Retina (tissue), 1 donor: Measurements from ENCODE around the gene NEURL1B.

Source experiments
- DNase-seq: peaks from one replicate; pipeline ENCODE4 v3.0.0-alpha.2; 2016

NEURL1B gene

DNA sequence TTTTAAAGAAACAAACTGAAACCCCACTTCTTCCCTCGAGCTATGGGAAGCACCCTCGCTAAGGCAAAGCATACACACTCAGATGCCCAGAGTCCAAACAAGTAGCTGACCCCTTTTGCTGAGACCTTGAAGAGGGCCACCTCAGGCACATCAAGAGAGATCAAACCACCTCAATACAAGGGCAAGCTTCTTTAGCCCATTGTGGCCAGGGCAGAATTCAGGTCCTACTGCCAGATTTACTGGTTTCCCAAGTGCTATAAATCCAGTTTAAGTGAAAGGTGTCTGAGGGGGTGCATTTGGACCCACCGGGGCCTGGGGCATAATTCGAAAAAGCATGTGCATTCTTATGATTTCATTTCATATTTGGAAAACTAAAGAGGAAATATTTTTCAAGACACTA, 40.4 kb downstream of the NEURL1B start:
- DNase-seq, result no peak

DNA sequence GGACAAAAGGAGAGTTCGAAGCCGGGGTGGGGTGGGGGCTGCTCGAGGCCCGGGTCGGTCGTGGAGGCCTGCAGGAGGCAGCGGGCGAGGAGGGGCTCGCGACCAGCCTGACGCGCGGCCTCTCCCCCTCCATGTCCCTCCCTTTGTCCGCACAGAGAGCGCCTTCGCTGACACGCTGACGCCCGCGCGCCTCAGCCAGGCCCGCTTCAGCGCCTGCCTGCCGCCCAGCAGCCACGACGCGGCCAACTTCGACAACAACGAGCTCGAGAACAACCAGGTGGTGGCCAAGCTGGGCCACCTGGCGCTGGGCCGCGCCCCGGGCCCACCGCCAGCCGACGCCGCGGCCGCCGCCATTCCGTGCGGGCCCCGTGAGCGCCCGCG, 42.2 kb downstream of the NEURL1B start:
- peak; percentile 64 for DNase-seq

DNA sequence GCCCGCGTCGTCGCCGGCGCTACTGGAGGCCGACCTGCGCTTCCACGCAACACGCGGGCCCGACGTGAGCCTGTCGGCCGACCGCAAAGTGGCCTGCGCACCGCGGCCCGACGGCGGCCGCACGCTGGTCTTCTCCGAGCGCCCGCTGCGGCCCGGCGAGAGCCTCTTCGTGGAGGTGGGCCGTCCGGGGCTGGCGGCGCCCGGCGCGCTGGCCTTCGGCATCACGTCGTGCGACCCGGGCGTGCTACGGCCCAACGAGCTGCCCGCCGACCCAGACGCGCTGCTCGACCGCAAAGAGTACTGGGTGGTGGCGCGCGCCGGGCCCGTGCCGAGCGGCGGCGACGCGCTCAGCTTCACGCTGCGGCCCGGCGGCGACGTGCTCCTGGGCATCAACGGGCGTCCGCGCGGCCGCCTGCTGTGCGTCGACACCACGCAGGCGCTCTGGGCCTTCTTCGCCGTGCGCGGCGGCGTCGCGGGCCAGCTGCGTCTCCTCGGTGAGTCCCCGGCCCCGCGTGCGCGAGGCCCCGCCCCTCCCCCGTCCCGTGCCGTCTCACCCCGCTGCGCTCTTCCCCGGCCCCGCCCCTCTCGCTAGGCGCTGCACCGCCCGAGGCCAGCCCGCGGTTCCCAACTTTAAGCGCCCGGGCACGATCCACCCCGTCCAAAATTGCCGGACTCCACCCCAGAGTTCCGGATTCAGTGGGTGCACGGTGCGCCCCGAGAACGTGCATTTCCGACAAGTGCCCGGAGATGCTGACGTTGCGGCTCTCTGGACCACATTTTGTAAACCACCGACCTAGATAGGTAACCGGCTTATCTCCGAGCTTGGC, 42.8 kb downstream of the NEURL1B start:
- DNase-seq, result peak; percentile 68

DNA sequence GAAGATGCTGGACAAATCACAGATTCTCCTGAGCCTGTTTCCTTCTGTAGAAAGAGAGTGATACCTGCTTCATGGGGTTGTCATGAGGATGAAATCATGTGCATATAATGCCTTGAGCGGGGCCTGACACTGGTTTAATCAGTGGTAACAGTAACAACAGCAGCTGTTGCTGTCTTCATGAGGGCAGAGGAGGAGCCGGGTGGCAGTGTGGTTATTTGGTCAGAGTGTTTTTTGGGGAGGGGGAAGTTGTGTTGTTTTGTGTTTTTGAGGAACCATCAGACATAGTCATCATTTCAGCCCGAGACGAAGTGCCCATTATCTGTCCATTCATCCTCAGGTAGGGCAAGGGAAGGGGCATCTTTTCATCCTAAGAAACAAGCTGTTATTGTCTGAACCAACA, 44.0 kb downstream of the NEURL1B start:
- no peak for DNase-seq

DNA sequence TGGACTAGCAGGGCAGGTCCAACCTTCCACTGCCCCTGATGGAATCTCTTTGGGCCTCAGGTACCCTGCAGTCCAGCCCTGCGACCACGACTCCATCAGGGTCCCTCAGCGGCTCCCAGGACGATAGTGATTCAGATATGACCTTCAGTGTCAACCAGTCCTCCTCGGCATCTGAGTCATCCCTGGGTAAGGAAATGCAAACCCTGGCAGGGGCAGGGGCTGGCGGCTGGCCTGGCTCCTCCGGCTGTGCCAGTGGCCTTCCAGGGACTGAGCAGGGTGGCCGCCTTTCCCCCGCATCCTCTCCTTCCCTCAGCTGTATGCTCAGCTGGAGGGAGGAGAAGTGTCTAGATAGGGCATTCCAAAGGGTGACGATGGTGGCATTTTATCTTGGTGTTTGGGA, 45.0 kb downstream of the NEURL1B start:
- no peak for DNase-seq

DNA sequence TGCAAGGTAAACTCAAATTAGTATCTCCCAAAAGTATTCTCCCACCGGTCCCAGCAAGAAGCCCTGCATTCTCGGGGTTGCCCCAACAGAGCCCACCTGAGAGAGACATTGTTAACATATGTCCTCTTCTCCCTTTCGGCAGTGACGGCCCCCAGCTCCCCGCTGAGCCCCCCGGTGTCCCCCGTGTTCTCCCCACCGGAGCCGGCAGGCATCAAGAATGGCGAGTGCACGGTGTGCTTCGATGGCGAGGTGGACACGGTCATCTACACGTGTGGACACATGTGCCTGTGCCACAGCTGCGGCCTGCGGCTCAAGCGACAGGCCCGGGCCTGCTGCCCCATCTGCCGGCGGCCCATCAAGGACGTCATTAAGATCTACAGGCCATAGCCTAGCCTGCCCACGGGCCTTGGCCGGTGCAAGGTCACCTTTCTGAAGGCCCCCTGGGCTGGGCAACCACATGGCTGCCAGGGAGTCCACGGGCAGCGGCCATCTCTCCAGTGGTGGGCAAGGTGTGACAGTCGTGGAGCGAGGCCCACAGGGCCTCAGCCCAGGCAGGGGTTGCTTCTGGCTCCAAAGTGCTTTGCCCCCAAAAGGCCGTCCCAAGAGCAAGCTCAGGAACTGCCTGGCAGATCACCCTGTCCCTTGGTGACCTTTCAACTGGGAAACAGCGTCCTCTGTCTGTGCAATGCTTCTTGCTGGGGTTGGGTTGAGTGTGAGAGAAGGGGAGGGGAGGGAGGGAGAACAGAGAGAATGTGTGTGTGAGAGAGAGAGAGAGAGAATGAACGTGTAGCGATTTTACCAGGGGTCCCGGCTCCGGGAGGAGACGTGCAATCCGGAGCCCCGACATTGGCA, 45.7 kb downstream of the NEURL1B start:
- DNase-seq, result no peak

DNA sequence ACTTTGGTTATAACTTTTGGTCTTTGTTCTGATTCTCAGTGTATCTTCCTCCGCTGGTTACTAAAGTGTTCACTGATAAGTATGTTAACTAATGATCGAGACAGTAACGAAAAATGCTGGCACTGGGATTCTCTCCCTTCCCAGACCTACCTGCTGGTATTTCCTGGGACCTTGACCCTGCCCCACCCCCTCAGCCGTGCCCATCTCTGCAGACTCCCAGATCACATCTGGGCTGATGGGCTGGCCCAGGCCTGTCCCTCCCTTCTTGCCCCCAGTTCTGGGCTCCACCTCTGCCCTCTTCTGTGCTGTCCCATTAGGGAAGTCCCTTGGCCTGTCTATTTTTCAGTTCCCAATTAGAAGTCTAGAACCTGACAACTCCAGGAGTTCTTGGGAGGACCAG, 46.9 kb downstream of the NEURL1B start:
- DNase-seq, result no peak

DNA sequence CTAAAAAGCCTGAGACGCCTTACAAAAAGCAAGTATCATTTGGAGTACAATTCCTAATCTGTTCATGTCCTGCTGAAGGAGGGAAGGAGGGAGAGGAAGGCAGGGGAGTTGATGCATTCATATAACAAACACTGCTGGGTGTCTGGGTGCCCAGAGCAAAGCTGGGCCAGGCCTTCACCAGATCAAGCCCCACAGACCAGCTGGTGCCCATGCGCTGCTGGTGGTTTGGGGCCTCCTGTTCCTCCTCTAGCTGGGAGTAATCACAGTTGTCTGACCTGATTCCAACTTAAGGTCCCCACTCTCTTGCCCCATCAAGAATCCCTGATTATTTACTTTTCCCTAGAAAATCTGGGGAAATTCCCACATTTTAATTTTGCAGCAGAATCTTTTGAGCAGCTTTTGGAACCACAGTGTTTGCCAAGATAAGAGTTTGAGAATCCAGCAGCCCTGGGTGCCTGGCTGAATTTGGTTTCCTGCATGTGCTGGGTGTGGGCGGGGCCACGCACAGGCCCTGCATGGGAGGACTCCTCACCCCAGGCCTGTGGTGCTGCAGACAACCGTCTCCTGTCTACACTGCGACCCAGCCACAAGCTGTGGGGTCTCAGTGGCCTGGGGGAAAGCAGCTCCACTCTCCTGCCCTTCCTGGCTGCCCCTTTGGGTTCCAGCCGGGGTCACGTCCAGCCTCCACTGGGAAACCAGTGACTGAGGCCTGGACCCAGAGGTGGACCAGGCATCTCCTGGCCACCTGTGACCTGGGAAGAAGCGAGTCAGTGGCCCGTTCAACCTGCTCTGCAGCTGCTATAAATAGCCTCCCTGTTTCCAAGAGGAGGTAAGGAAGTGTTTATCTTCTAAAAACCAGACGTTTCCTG, 47.5 kb downstream of the NEURL1B start:
- no peak for DNase-seq

DNA sequence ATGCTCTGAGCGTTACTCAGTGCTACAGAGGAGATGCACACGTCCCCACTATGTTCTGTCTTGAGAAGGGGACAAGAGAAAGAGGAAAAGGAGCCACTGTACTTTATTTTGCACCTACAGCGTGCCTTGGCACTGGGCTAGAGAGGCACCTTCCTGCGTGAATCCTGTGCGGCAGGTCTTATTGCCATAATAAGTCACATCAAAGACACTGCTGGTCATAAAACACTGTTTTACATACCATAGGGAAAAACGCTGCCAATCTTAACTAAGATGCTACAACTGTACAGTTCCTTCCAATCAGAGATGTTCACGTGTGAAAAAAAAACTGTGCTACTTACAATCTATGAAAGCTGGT, 48.1 kb downstream of the NEURL1B start:
- no peak for DNase-seq

DNA sequence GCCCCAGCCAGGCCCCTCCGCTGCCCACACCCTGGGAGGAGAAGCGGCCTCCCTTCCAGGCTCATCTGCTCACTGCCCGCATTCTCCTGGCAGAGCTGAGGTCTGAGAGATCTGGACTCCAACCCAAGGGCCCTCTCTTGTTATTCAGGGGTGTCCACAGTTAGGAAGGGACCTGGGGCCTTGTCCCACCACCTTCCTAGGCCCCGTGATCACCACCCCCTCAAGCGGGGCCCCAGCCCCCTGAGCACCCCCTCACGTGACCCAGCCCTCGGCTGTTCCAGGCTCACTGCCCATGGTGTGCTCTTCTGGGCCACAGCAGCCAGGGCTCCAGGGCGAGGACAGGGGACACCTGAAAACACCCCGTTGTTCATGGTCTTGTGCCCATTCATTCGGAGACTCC, 48.7 kb downstream of the NEURL1B start:
- DNase-seq, result no peak

DNA sequence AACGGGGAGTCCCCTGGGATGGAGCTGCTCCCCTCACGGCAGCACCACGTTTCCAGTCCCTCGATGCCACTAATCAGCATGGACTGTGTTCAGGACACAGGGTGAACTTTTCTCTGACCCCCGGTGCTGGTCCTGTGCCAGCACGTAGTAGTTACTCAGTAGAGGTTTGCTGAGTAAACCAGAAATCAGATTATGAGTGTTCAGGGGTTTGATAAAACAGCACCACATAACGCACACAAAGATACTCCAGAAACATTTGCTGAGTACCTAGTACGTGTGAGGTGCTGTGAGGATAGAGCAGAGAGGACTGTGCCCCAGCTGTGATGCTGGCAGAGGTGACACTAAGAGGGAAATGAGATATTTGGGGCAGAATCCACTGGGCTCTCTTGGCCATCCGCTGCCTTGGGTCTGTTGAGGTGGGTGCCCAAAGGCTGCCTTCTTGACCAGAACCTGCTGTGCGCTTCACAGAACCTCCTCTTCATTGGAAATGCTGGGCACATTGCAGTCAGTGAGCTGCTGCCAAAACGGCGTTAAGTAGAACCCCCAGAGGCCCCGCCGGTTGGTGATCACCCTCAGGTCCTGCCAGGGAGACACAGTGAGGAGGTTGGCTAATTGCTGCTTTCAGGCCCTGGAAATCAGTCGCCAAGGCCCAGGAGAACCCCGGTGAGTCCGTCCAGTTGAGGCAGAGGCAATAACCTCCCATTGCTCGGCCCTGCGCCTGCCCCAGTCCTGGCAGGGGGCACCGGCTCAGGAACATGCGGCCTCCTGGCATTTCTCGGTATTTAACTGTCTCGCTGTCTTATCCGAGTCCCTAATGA, 49.4 kb downstream of the NEURL1B start:
- no peak for DNase-seq

DNA sequence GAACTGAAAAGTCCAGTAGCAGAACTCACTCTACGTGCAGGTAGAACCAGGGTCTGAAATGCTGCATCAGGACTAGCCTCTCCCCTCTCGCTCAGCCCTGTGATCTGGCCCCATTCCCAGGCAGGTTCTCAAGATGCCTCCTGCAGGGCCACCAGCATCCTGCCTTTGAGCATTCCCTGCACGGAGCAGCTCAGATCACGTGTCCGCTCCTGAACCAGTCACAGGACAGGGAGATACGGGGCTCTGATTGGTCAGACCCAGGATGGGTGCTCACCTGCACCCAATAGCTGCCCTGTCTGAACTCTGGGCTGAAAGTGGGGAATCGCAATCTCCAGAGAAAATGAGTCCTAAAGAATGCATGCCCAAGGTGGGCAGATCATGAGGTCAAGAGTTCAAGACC, 50.8 kb downstream of the NEURL1B start:
- DNase-seq, result no peak

DNA sequence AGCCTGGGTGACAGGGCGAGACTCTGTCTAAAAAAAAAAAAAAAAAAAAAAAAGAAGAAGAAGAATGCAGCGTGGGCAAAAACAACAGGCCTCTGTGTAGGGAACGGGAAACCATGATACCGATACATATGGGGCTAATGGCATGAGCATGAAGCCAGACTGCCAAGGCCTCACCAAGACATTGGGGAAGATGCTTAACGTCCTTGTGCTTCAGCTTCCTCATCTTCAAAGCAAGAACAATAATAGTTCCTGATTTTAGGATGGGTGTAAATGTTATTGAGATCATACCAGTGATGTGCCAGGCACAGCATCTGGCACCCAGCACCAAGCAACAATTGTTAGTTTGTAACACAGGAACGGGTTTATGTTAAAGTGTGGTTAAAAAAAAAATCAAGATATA, 51.4 kb downstream of the NEURL1B start:
- no peak for DNase-seq

DNA sequence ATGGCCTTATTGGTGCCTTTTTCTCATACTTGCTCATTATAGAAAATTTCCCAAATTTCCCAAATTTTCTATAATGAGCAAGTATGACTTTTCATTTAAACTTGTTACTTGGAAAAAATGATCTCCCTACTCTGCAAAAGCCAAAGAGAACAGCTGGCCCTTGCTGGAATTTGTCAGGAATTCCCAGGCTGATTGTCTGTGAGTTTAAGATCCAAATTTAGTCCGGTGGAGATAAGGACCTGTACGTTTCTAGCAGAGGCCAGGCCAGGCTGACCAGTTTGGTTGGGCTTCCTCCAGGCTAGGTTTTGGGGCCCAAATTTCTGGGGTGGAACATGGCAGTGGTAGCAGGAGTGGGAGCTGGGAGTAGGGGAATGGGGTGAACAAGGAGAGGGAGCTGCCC, 51.9 kb downstream of the NEURL1B start:
- DNase-seq, result no peak

DNA sequence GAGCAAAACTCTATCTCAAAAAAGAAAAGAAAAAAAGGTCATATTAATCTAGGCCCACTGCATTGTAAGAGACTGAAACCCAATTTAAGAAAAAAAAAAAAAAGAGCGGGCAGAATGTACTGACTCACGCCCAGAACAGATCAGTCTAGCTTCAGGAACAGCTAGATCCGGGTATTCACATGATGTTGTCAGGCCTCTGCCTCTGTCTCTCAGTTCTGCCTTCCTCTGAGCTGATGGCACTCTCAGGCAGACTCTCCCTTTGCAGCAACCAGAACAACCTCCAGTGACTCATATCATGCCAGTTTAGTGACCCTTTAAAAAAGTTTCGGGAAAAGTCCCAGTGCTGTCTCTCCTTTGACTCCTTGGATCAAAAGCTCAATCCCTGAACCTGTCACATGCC, 53.0 kb downstream of the NEURL1B start:
- no peak for DNase-seq

DNA sequence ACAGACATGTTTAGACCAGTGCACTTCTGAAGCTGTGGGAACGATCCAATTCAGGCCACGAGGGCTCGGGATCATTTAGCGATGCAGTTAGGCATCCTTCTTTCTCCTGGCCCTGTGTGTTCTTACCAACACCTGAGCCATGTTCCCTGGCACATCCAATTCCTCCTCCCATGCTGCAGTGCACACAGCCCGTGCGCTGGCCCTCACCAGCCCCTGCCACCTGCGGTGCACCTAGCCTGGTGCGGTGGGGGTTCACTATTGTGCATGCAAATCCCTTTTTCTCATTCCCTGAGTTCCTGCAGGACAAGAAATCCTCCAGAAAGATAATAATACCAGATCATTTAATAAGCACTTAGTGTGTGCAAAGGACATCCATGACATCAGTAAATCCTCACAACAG, 53.5 kb downstream of the NEURL1B start:
- DNase-seq, result no peak

DNA sequence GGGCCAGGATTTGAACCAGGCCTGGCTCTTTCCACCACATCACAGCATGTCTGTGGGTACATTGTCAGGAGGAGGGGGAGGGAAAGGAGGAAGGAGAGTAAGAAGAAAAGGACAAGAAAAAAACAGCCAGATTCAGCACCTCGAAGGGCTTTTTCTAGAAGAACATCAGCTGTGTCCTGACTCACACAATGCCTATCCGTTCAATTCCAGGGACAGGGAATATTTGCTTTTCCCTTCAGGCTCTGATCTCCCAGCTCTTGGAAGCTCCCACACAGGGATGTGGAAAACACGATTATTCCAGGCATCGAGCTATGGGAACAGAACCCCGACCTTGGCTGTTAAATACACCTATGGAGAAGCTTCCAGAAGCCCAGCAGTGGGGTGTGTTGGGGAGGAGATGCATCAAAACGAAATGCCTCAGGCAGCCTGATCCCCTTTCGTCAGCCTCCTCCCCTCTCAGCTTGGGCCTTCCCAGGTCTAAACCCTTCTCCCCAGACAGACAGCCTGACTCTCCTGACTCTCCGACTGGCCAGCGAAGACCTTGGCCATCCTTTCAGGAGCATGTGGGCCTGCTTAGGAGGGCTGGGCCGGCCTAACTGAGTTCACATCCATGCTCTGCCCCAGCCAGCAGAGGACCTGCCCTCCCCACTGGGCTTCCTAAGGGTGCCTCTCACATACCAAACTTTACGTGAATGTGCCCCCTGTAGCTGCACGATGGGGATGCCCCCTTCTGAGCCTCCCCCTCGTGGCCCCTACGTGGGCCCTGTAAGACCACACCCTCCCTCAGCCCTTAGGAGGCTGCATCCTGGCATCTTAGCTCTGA, 54.4 kb downstream of the NEURL1B start:
- no peak for DNase-seq

DNA sequence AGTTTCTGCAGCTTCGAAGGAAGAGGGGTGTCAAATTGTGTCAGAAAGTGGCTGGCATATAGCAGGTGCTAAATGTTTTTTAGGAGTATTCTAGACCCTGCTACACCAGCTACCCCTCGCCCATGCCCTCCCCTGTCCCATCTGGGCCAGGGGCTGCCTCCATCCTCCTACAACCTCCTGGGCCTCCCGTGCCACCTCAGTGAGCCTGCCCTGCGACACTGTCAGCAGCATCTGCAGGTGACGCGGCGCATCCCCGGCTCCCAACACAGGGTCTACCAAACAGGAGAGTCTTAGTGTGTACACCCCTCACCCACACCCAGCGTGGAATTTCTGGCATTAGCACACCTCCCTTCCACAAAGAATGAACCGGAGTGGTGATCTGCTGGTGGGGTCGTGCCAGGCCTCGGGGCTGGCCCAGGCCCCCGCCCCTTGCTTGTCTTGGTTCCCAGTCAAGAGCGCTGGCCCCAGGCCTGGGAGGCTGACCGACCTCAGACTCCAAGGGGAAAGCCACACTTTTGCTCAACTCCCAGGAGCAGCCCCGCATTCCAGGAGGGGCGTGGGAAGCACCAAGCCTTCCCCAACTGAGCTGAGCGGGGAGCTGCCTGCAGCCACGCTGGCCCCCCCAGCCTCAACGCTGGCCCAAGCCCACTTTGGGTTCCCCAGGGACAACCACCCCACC, 55.2 kb downstream of the NEURL1B start:
- DNase-seq, result no peak

DNA sequence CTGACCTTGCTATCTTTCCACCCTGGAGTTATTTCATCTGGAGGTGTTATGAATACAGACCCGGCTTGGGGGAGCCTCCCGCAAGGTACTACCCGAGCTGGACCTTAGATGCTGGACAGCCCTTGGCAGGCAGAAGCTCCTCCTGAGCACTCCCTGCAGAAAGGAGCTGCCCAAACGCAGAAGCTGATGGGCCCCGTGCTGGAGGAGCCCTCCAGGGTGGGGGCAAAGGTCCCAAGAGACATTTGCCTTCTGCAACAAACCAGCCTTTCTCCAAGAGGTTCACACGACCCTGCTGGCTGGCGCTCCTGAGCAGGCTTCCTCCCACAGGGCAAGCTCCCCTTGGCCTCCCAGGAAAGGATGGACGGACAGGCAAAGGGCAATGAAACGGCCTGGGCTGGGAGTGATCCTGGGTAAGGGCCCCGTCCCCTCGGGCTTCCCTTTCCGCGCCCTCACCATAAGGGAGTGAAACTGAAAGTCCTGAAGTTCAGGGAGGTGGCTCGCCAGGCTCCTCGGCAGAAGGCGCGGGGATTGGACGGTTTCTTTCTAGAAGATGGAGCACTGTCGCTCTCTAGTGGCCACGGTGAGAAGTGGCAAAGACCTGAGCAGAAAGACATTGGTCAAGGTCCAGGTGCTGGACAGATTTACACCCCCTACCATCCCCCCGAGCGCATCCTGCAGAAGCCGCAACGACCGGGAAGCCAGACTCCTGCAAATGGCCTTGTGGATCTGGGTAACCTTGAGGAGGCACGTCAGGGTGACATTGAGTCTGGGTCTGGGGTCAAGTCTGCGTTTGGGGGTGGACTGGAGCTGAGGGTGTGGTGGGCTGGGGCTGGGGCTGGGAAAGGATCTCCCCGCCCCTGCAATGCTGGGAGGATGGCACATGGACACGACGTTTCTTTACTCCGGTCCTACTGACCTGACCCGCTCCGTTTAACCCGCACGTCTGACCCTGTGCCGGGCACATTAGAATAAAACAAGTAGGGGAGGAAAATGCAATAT, 56.4 kb downstream of the NEURL1B start:
- peak; percentile 87 for DNase-seq

DNA sequence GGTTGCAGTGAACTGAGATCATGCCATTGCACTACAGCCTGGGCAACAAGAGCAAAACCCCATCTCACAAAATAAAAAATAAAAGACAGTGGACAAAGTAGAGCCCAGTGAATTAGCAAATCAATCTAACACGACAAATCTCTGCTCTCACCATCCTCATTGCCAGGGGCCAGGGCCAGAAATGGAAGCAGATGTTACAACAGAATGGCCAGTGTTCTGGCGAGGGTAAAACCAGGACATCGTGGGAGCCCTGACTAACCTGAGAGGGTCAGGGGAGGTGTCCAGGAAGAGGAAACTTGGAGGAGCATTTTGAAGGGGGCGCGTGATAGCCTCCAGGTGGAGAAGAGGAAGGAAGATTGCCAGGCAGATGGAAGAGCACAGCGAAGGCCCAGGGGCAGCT, 58.4 kb downstream of the NEURL1B start:
- DNase-seq, result no peak
